Choroid plexus epithelial cell (primary cell): ENCODE results near the gene PTPN7.

Source experiments
- DNase-seq: peaks from one replicate; pipeline ENCODE4 v3.0.0-alpha.2; 2010; ENCODE audit warnings: low read depth
- H3K4me3 ChIP-seq: 2 replicates; pipeline ENCODE4 v1.5.1; 2011; ENCODE audit warnings: low read depth, mild to moderate bottlenecking, control low read depth, low read length, moderate library complexity
- TF ChIP-seq, protein P1 (sequence below): conservative IDR thresholded peaks from 2 replicates; pipeline ENCODE4 v1.5.1; 2011; ENCODE audit warnings: low read depth, mild to moderate bottlenecking, control low read depth, inconsistent platforms, low read length, moderate library complexity

The PTPN7 gene

DNA sequence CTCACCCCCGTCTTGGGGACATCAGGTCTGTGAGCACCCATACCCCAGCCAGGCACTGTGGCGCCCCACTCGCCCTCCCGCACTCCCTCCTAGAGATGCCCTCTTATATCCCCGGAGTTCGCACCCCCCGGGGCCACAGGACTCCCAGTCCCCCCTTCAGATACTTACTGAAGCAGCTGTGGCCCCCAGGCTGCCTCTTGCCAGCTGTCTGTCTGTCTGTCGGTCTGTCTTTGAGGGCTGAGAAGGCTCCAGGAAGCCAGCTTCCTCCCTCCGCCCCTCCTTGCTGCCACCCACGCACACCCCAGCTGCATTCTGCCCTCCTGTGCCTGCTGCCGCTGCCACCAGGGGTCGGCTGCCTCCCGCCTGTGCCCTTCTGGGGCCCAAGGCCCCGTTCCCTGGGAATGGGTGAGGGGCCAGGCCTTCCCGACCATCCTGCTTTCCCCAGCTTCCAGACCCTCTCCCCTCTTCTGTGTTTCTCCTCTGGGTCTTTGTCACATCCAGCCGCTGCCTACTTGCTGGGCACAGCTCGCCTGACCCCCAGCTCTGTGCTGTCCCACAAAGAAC lies at the start of gene PTPN7:
Gene PTPN7 (minus strand): TSS at position 226 of the 564 bp plus-strand sequence. CDS start 1,200 bp downstream, outside the sequence.
- no peak within 1 kb of the TSS for H3K4me3 ChIP-seq
- TF ChIP-seq, protein P1, sequence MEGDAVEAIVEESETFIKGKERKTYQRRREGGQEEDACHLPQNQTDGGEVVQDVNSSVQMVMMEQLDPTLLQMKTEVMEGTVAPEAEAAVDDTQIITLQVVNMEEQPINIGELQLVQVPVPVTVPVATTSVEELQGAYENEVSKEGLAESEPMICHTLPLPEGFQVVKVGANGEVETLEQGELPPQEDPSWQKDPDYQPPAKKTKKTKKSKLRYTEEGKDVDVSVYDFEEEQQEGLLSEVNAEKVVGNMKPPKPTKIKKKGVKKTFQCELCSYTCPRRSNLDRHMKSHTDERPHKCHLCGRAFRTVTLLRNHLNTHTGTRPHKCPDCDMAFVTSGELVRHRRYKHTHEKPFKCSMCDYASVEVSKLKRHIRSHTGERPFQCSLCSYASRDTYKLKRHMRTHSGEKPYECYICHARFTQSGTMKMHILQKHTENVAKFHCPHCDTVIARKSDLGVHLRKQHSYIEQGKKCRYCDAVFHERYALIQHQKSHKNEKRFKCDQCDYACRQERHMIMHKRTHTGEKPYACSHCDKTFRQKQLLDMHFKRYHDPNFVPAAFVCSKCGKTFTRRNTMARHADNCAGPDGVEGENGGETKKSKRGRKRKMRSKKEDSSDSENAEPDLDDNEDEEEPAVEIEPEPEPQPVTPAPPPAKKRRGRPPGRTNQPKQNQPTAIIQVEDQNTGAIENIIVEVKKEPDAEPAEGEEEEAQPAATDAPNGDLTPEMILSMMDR, result no peak
- DNase-seq, result no peak

DNA sequence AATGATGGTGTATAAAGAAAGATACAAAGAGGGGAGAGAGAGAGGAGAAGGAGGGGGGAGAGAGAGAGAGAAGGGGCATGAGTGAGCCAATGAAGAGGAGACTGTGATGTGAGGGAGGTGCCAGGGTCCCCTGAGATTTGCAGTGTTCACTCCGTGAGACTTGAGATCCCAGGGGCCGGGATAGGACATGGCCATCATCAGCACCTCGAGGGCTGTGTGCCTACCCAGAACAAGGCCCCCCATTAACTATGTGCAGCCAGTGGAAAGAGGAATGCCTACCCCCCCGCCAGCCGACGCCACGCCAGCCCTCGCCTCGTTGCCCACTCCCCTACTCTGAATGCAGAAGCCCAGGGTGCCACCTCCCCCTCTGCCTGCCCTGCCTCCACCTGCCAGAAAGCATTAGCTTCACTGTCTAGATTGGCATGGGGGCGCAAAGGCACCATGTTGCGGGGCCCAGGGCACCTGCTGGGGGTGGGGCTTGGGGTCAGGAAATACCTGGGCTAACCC lies 48.0 kb upstream of the PTPN7 start:
- no peak for DNase-seq
- TF ChIP-seq, protein P1, result no peak
- H3K4me3 ChIP-seq, result no peak overlapping the region

- peak; percentile 80 for DNase-seq
- H3K4me3 ChIP-seq, result no peak overlapping the region
- TF ChIP-seq, protein P1, result peak; percentile 34
These were observed 46.9 kb upstream of the PTPN7 start for GRCh38 chr1:202207292-202207691.

DNA sequence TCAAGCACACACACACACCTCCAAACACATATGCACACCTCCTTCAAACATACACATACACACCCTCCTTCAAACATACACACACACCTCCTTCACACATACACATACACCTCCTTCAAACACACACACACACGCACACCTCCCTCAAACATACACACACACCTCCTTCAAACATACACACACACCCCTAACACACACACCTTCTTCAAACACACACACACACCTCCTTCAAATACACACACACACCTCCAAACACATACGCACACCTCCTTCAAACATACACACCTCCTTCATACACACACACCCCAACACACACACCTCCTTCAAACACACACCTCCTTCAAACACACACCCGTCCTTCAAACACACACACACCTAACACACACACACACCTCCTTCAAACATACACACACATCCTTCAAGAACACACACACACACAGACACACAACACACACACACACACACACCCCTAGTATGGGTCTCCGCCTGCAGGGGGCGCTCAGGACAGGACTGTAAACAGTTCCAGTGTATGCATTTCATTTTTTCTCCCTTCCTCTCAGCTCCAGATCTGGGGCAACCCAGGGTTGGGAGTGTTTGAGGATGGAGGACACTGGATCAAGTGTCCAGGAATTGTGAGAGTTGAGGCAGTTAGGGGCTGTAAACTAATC lies 45.3 kb upstream of the PTPN7 start:
- TF ChIP-seq, protein P1, result peak; percentile 61
- H3K4me3 ChIP-seq, result no peak overlapping the region
- peak; percentile 35 for DNase-seq

- DNase-seq, result no peak
- TF ChIP-seq, protein P1, result no peak
- no peak overlapping the region for H3K4me3 ChIP-seq
These were observed 43.7 kb upstream of the PTPN7 start for GRCh38 chr1:202204065-202204464.

DNA sequence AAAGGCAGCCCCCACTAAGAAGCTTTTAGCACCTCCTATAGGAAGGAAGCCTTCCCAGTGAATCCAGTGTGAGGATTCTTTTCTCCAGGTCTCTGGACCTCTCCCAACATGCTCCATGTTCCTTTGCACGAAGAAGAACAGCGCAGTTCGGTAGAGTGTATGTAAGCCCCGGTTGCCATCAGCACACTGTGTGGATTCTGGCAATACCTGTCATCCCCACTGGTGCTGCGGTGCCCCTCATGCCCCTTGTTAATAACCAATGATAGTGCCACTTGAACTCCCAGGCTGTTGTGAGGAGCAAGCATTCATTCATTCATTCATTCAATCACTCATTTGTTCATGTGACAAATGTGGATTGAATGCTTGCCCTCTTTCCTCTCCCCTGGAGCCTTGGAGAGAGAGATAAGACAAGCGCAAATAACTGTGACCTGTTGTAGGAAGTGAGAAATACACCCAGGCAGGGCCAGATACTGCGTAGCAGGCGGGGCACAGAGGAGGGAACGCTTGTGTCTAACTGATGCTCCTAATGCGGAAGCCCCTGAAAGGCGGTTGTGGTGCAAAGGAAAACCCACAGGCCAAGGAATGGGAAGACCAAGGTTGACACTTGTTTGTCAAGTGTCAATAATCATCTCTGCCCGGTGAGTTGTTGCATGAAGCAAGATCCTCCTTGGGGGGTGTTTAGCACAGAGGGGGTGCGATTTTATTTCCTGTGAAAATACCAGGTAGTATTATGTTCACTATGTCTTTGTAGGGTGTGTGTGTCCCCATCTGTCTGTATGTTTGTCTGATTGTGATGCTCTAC lies 43.0 kb upstream of the PTPN7 start:
- no peak overlapping the region for H3K4me3 ChIP-seq
- DNase-seq, result no peak
- TF ChIP-seq, protein P1, result no peak
